Peyer's patch (tissue), 4 donors: ENCODE results near the gene TGFBI.

ENCODE experiments used
- CTCF ChIP-seq, 6 experiments: fragments of 450-650 bp in 4 of 6; fragments of 200-600 bp in 2 of 6; sonication (generic) in 1 of 6; IDR thresholded peaks; one replicate each; pipeline ENCODE4 v1.5.1; 2017 to 2019; ENCODE audit warnings: antibody characterized with exemption in 6 of 6, mild to moderate bottlenecking in 3 of 6, moderate library complexity in 1 of 6
- POLR2A ChIP-seq, 2 donors: fragments of 450-650 bp; IDR thresholded peaks; one replicate each; pipeline ENCODE4 v1.5.1; 2017; ENCODE audit warnings: antibody characterized with exemption in 2 of 2, mild to moderate bottlenecking in 2 of 2, moderate library complexity in 2 of 2

- TF ChIP-seq CTCF (IDR thresholded peaks at IDR 0.05) (no peak), POLR2A (IDR thresholded peaks at IDR 0.05) (no peak)
Measured at GRCh38 chr5:136007271-136007670, 21.5 kb upstream of the TGFBI start.
